Activated CD8-positive, alpha-beta memory T cell treated with anti-CD3 and anti-CD28 coated beads, Interleukin-2, amount 10 ng/mL, durations not matched to agents 7 days and 5 days (primary cell): ENCODE results near the gene UNC93B1. TPM values are rescaled to one million over a fixed set of nuclear protein-coding genes. Genes with fewer than 3 reads are reported as not detected.
A peak's percentile ranks its signal among the peaks of the same experiment; 100 is the strongest.

Source experiments
- ATAC-seq: fragments of 150-1000 bp; cut with Tn5 transposase; one replicate; pipeline ENCODE4 v1.10.0; 2021; ENCODE audit warnings: moderate library complexity
- CTCF ChIA-PET: fragments of 350-600 bp; sonication (Branson Sonifier 250); formaldehyde crosslinking; loops from one replicate; lab custom pipeline; 2021; ENCODE audit warnings: antibody characterized with exemption; lab: Charles Lee
- DNase-seq: peaks from one replicate; pipeline ENCODE4 v3.0.0-alpha.2; 2020
- H3K27ac Mint-ChIP-seq: one replicate; pipeline ENCODE4 v1.8.0; 2021; ENCODE audit warnings: mild to moderate bottlenecking, mixed read lengths
- H3K27me3 Mint-ChIP-seq: one replicate; pipeline ENCODE4 v1.8.0; 2021; ENCODE audit warnings: mixed read lengths
- H3K36me3 Mint-ChIP-seq: one replicate; pipeline ENCODE4 v1.8.0; 2021; ENCODE audit warnings: mild to moderate bottlenecking, mixed read lengths
- H3K4me1 Mint-ChIP-seq: one replicate; pipeline ENCODE4 v1.8.0; 2021; ENCODE audit warnings: mixed read lengths
- H3K4me3 Mint-ChIP-seq: one replicate; pipeline ENCODE4 v1.8.0; 2021; ENCODE audit warnings: mild to moderate bottlenecking, moderate library complexity, mixed read lengths
- H3K9me3 Mint-ChIP-seq: one replicate; pipeline ENCODE4 v1.8.0; 2022; ENCODE audit warnings: low read depth, mixed read lengths
- total RNA-seq, 2 experiments: library from RNA; stranded (reverse); gene quantifications; one replicate each; pipeline ENCODE4 v1.2.3, GENCODE V29; 2021

The UNC93B1 gene
- 10 to 100 TPM; 20.0 to 48.9 TPM for total RNA-seq

GRCh38 chr11:68003846-68004550 lies at the start of gene UNC93B1:
UNC93B1 (minus strand) TSS chr11:68004097; CDS start chr11:68004043, 54 bp downstream.
- CTCF ChIA-PET = interaction anchor here (1.2 kb wide), 1 partner anchor 26 kb away, joined by 3 read pairs; the partner anchor contains the start of gene NDUFS8

GRCh38 chr11:68053117-68053516 lies 49.2 kb upstream of the UNC93B1 start:
- CTCF ChIA-PET = no interaction called here
- H3K27ac Mint-ChIP-seq = no peak overlapping the region
- no peaks in the 10 kb centered on the region for H3K4me1 Mint-ChIP-seq
- H3K27me3 Mint-ChIP-seq = no peaks in the 10 kb centered on the region
- no peak for DNase-seq
- ATAC-seq = no peak
- H3K9me3 Mint-ChIP-seq = no peaks in the 10 kb centered on the region
- peaks cover 15% of the 10 kb centered on the region for H3K36me3 Mint-ChIP-seq
- no peak overlapping the region for H3K4me3 Mint-ChIP-seq

More at GRCh38 chr11:68003846-68004550, at the start of gene UNC93B1:
- peak; percentile 92 for DNase-seq
- Mint-ChIP-seq H3K9me3 (no peaks in the 10 kb centered on the region), H3K27me3 (no peaks in the 10 kb centered on the region), H3K36me3 (peaks cover 3% of the 10 kb centered on the region), H3K4me1 (peaks cover 37% of the 10 kb centered on the region), H3K27ac (peak within 1 kb of the TSS; percentile 74), H3K4me3 (peak within 1 kb of the TSS; percentile 74)
- peak; percentile 97 for ATAC-seq

GRCh38 chr11:68052137-68052873 lies 48.4 kb upstream of the UNC93B1 start:
- Mint-ChIP-seq H3K4me3 (no peak overlapping the region), H3K4me1 (no peaks in the 10 kb centered on the region), H3K9me3 (no peaks in the 10 kb centered on the region), H3K27me3 (no peaks in the 10 kb centered on the region), H3K27ac (peak overlapping the region; percentile 0), H3K36me3 (peaks cover 16% of the 10 kb centered on the region)
- DNase-seq (no peak), ATAC-seq (no peak)
- CTCF ChIA-PET = no interaction called here

- ATAC-seq (no peak), DNase-seq (no peak)
- CTCF ChIA-PET = no interaction called here
- Mint-ChIP-seq H3K4me1 (no peaks in the 10 kb centered on the region), H3K4me3 (no peak overlapping the region), H3K27me3 (no peaks in the 10 kb centered on the region), H3K9me3 (no peaks in the 10 kb centered on the region), H3K27ac (peak overlapping the region; percentile 0), H3K36me3 (peaks cover 19% of the 10 kb centered on the region)
Measured at GRCh38 chr11:68051191-68052136, 47.6 kb upstream of the UNC93B1 start.

- CTCF ChIA-PET = no interaction called here
- Mint-ChIP-seq H3K36me3 (peaks cover 21% of the 10 kb centered on the region), H3K4me3 (no peak overlapping the region), H3K27me3 (no peaks in the 10 kb centered on the region), H3K9me3 (no peaks in the 10 kb centered on the region), H3K4me1 (no peaks in the 10 kb centered on the region), H3K27ac (no peak overlapping the region)
- ATAC-seq (no peak), DNase-seq (no peak)
Measured at GRCh38 chr11:68050371-68050841, 46.5 kb upstream of the UNC93B1 start.

- no peaks in the 10 kb centered on the region for H3K9me3 Mint-ChIP-seq
- no peaks in the 10 kb centered on the region for H3K27me3 Mint-ChIP-seq
- ATAC-seq = no peak
- no peak overlapping the region for H3K27ac Mint-ChIP-seq
- DNase-seq = no peak
- CTCF ChIA-PET = no interaction called here
- peaks cover 21% of the 10 kb centered on the region for H3K36me3 Mint-ChIP-seq
- H3K4me1 Mint-ChIP-seq = no peaks in the 10 kb centered on the region
- no peak overlapping the region for H3K4me3 Mint-ChIP-seq
Measured at GRCh38 chr11:68049509-68050370, 45.8 kb upstream of the UNC93B1 start.

- Mint-ChIP-seq H3K9me3 (no peaks in the 10 kb centered on the region), H3K4me3 (no peak overlapping the region), H3K36me3 (peaks cover 21% of the 10 kb centered on the region), H3K27ac (no peak overlapping the region), H3K27me3 (no peaks in the 10 kb centered on the region), H3K4me1 (no peaks in the 10 kb centered on the region)
- DNase-seq (no peak), ATAC-seq (no peak)
- CTCF ChIA-PET = no interaction called here
Measured at GRCh38 chr11:68048681-68049508, 45.0 kb upstream of the UNC93B1 start.

GRCh38 chr11:68047437-68048290 lies 43.8 kb upstream of the UNC93B1 start:
- no peak for DNase-seq
- ATAC-seq = no peak
- no peak overlapping the region for H3K4me3 Mint-ChIP-seq
- H3K36me3 Mint-ChIP-seq = peaks cover 21% of the 10 kb centered on the region
- H3K4me1 Mint-ChIP-seq = no peaks in the 10 kb centered on the region
- CTCF ChIA-PET = no interaction called here
- H3K9me3 Mint-ChIP-seq = no peaks in the 10 kb centered on the region
- no peaks in the 10 kb centered on the region for H3K27me3 Mint-ChIP-seq
- H3K27ac Mint-ChIP-seq = no peak overlapping the region

- no peaks in the 10 kb centered on the region for H3K27me3 Mint-ChIP-seq
- CTCF ChIA-PET = no interaction called here
- H3K36me3 Mint-ChIP-seq = peaks cover 11% of the 10 kb centered on the region
- DNase-seq (no peak), ATAC-seq (no peak)
- peaks cover 9% of the 10 kb centered on the region for H3K4me1 Mint-ChIP-seq
- no peak overlapping the region for H3K27ac Mint-ChIP-seq
- H3K9me3 Mint-ChIP-seq = no peaks in the 10 kb centered on the region
- H3K4me3 Mint-ChIP-seq = no peak overlapping the region
Measured at GRCh38 chr11:68044898-68045351, 41.0 kb upstream of the UNC93B1 start.

- Mint-ChIP-seq H3K27ac (no peak overlapping the region), H3K27me3 (no peaks in the 10 kb centered on the region), H3K4me1 (peaks cover 11% of the 10 kb centered on the region), H3K4me3 (no peak overlapping the region), H3K36me3 (peaks cover 11% of the 10 kb centered on the region), H3K9me3 (no peaks in the 10 kb centered on the region)
- DNase-seq = no peak
- ATAC-seq = no peak
- CTCF ChIA-PET = no interaction called here
Measured at GRCh38 chr11:68044145-68044813, 40.4 kb upstream of the UNC93B1 start.
